Psoas muscle (tissue), 8 donors: ENCODE results near the gene VGLL4. TPM values are rescaled to one million over a fixed set of nuclear protein-coding genes. Genes with fewer than 3 reads are reported as not detected.

Experiments
- ATAC-seq, 4 donors: fragments of 200-7000 bp; cut with Tn5 transposase; one replicate each; pipeline ENCODE4 v1.9.1; 2020; ENCODE audit warnings: moderate library complexity in 3 of 4, mild to moderate bottlenecking in 2 of 4
- DNase-seq, 2 donors: peaks; one replicate each; pipeline ENCODE4 v3.0.0-alpha.2; 2020
- H3K27ac ChIP-seq: fragments of 200-600 bp; one replicate; pipeline ENCODE4 v1.8.0; 2022
- H3K27me3 ChIP-seq, 3 donors: fragments of 200-600 bp in 1 of 3; one replicate each; pipeline versions ENCODE4 v1.6.1 to v1.8.0; 2013 to 2022; ENCODE audit warnings: low read length in 2 of 3, mild to moderate bottlenecking in 2 of 3, moderate library complexity in 1 of 3; ENCODE audit not compliant: insufficient read depth in 3 of 3
- H3K36me3 ChIP-seq, 2 donors: fragments of 200-600 bp in 1 of 2; one replicate each; pipeline versions ENCODE4 v1.6.1 to v1.8.0; 2013 to 2022; ENCODE audit warnings: low read depth in 1 of 2, mild to moderate bottlenecking in 1 of 2, moderate library complexity in 1 of 2; ENCODE audit not compliant: insufficient read depth in 1 of 2
- H3K4me1 ChIP-seq: fragments of 200-600 bp; one replicate; pipeline ENCODE4 v1.8.0; 2022
- H3K4me3 ChIP-seq: fragments of 200-600 bp; one replicate; pipeline ENCODE4 v1.8.0; 2022; ENCODE audit warnings: mild to moderate bottlenecking
- H3K9me3 ChIP-seq: fragments of 200-600 bp; one replicate; pipeline ENCODE4 v1.8.0; 2022
- WGBS, 3 donors: extraction: QIAGEN DNeasy Blood & Tissue Kit; methylation state at CpG; one replicate each; pipeline versions ENCODE4 v1.1.6 to v1.1.7; 2013; 5-methylcytosine and 5-hydroxymethylcytosine counted together
- intact Hi-C, 2 donors: fragments of 100-400 bp; cut with DNase I; formaldehyde crosslinking; loops; one replicate each; pipeline versions ENCODE4 v1.11.0 to v1.14.2; 2022
- polyA plus RNA-seq, 3 donors: library from polyadenylated mRNA; stranded (reverse); fragments of 200-250 nt; gene quantifications; one replicate each; pipeline ENCODE4 v1.2.3, GENCODE V29; 2013
- total RNA-seq, 4 donors: library from RNA; stranded (reverse); fragmentation: NEBNext Ultra II Directional in 2 of 4; extraction: Animal tissue kit (Norgen Biotek cat#: 25700) in 2 of 4; gene quantifications; one replicate each; pipeline versions ENCODE4 v1.2.1 to v1.2.4, GENCODE V29; 2021 to 2023
- TF ChIP-seq, protein P1 (sequence below): fragments of 200-600 bp; IDR thresholded peaks from one replicate; pipeline ENCODE4 v1.8.0; 2022; ENCODE audit warnings: antibody characterized with exemption
- donor health status: healthy with polysubstance abuse.
- donor health status: DM: no; HTN: no; CAD: no; lungs with moderate emphysema.
- donor health status: Bipolar disorder and iron deficiency.
- donor health status: healthy.
- donor health status: DM: yes; HTN: yes; CAD: no.
- donor health status: DM: no; HTN: no; CAD: no.
- donor health status: DM: no; HTN: no; CAD: no.
- donor health status: DM: yes; HTN: yes; CAD: no.

VGLL4 gene
- total and polyA plus RNA-seq, 7 donors, result 8.0 to 14.8 (median 11.7) TPM

DNA sequence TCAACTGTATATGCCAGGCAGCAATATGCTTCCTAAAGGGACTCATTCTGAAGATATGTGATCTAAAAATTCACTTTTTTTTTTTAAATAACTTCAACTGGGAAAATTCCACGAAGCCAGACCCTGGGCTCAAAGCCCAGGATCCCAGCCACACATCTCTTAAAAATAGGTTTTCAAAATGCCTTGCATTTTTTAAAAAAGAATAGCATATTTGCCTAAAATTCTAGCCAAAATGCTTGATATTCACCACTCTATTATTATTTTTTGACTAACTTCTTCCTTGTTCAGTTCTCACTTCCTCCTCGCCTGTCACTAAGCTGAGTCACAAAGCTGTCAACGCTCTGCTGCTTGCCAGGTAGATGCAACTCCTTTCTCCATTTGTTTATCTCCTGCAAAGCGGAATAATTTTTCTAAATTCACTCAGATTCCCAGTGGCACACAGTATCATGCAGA is 28.0 kb upstream of the VGLL4 start:
- Histone ChIP-seq H3K27ac (no peak overlapping the region), H3K9me3 (no peaks in the 10 kb centered on the region), H3K4me3 (no peak overlapping the region), H3K27me3 (no peaks in the 10 kb centered on the region), H3K36me3 (no peaks in the 10 kb centered on the region), H3K4me1 (peaks cover 21% of the 10 kb centered on the region)
- TF ChIP-seq, protein P1, sequence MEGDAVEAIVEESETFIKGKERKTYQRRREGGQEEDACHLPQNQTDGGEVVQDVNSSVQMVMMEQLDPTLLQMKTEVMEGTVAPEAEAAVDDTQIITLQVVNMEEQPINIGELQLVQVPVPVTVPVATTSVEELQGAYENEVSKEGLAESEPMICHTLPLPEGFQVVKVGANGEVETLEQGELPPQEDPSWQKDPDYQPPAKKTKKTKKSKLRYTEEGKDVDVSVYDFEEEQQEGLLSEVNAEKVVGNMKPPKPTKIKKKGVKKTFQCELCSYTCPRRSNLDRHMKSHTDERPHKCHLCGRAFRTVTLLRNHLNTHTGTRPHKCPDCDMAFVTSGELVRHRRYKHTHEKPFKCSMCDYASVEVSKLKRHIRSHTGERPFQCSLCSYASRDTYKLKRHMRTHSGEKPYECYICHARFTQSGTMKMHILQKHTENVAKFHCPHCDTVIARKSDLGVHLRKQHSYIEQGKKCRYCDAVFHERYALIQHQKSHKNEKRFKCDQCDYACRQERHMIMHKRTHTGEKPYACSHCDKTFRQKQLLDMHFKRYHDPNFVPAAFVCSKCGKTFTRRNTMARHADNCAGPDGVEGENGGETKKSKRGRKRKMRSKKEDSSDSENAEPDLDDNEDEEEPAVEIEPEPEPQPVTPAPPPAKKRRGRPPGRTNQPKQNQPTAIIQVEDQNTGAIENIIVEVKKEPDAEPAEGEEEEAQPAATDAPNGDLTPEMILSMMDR, result no peak
- peak in 1 of 2 donors; percentile 26 for DNase-seq
- WGBS, 3 donors, result 40 to 57% (median 46%) methylated on average over 4 of the region's 4 CpGs
- ATAC-seq, result peak in 1 of 4 donors; percentile 76
- intact Hi-C loops, result loop anchor here in 1 of 2 donors (5.0 kb wide), 1 partner anchor 41 kb away; no protein-coding TSS in a partner anchor

DNA sequence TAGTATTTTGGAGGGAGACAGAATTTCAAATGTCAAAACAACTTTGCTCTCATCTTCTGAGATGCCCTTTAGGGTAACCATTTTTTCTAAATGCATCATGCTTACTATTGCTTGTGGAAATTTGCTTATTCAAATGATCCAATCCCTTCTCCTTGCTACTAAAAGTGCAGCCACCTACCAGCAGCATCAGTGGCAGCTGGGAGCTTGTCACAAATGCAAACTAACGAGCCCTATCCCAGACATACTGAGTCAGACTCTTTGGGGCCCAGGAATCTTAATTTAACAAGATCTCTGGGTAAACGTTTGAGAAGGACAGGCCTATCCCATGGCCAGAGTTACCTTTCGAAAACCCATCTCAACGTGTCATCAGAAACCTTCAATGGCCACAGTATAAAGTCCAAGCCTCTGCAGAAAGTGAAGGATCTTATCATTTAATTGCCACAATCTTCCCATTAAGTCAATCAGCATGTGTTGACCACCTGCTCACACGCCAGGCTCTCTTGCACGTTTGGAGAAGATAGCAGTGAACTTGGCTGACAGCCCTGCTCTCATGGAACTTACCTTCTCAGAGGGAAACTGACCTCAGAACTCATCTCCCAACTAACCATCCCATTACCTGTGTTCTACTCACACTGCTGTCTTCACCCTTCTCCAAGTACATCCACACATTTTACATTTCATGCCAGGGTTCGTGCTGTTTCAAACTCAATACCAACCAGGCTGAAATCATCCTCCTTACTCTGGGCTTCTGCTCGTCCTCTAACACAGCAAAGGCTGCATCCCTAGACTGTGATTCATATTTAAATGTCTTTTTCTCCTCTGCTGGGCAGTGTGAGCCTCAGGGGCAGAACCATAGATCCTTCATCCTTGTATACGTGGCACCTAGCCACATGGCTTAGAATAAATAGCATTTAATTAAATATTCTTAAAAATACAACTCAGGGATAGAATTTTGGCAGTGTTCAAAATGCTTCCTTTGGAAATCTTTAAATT is 24.8 kb upstream of the VGLL4 start:
- no peak overlapping the region for H3K27ac ChIP-seq
- H3K4me3 ChIP-seq, result no peak overlapping the region
- intact Hi-C loops, result no loop called here
- no peak for DNase-seq
- H3K9me3 ChIP-seq, result no peaks in the 10 kb centered on the region
- TF ChIP-seq, protein P1, result no peak
- ATAC-seq, result no peak
- H3K36me3 ChIP-seq, result no peaks in the 10 kb centered on the region
- peaks cover 21% of the 10 kb centered on the region for H3K4me1 ChIP-seq
- 73 to 87% (median 84%) methylated on average over 9 of the region's 9 CpGs for WGBS, 3 donors
- H3K27me3 ChIP-seq, result no peaks in the 10 kb centered on the region

DNA sequence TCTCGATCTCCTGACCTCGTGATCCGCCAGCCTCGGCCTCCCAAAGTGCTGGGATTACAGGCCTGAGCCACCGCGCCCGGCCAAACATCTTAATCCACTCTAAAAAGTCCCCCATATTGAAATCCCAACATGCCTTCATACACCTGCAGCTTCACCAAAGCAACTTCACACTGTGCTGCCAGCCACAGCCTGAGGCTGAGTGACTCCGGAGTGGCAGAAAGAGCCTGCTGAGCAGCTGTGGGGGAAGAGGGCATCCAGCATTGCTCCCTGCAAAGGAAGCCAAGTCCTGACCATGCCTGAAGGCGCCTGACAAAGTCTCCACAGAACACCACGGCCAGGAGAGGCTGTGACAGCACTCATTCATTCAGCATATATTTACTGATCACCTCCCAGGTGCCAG is 21.6 kb upstream of the VGLL4 start:
- no peak overlapping the region for H3K27ac ChIP-seq
- intact Hi-C loops, result no loop called here
- H3K4me3 ChIP-seq, result no peak overlapping the region
- H3K9me3 ChIP-seq, result no peaks in the 10 kb centered on the region
- no peak for DNase-seq
- peaks cover 3% of the 10 kb centered on the region for H3K4me1 ChIP-seq
- H3K36me3 ChIP-seq, result no peaks in the 10 kb centered on the region
- WGBS, 3 donors, result 87 to 96% (median 91%) methylated on average over 7 to 10 of the region's 10 CpGs
- TF ChIP-seq, protein P1, result no peak
- no peaks in the 10 kb centered on the region for H3K27me3 ChIP-seq
- no peak for ATAC-seq

DNA sequence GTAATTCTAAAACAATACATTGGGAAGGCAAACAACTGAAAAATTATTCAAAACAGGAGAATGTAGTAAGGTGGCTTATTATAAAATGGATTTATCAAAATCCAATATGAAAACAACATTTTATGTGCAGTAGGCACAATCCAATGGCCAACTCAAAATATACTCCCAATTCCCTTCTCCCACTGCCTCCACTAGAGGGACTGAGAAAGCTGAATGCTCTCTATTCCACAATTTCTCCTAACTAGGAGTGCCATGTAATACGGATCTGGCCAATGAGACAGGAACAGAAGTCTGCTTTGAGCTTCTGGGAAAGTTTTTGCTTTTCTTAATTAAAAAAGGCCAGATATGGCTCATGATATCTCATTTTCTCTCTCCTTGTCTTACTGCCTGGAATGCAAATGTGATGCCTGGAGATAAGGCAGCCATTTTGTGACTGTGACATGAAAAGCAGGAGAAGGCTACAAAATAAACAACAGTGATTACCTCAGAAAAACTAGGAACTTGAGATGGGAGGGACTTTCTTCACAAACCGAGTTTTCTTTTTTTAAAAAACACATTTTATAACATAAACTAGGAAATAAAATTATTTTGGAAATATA is 18.8 kb upstream of the VGLL4 start:
- H3K27ac ChIP-seq, result no peak overlapping the region
- 95 to 97% (median 97%) methylated on average over 2 of the region's 2 CpGs for WGBS, 3 donors

More for the DNA sequence above, 18.8 kb upstream of the VGLL4 start:
- Histone ChIP-seq H3K4me3 (no peak overlapping the region), H3K9me3 (no peaks in the 10 kb centered on the region), H3K27me3 (no peaks in the 10 kb centered on the region), H3K4me1 (peaks cover 3% of the 10 kb centered on the region), H3K36me3 (no peaks in the 10 kb centered on the region)
- TF ChIP-seq, protein P1, result no peak
- ATAC-seq (no peak), DNase-seq (no peak)
- intact Hi-C loops, result no loop called here
